HG02973 (cell line): ENCODE results near the gene HPGD.
A peak's percentile ranks its signal among the peaks of the same experiment; 100 is the strongest.
"Not testable (repeated sequence)": the region's sequence is repeated elsewhere in the genome, so short reads cannot be mapped to it uniquely, and the experiment has no call there.

Source experiments
- ATAC-seq: cut with Tn5 transposase; IDR thresholded peaks from one replicate; pipeline ENCODE4 v1.9.1; 2021; ENCODE audit warnings: moderate library complexity; ENCODE audit not compliant: unreplicated experiment

The HPGD gene

GRCh38 chr4:174528226-174528625 lies 5.9 kb upstream of the HPGD start:
- ATAC-seq, result no peak

- ATAC-seq, result no peak
These were observed 4.4 kb upstream of the HPGD start for GRCh38 chr4:174526731-174527130.

GRCh38 chr4:174524242-174524641 lies 2.0 kb upstream of the HPGD start:
- no peak for ATAC-seq

GRCh38 chr4:174523025-174523693 lies 871 bp upstream of the HPGD start:
- no peak for ATAC-seq

GRCh38 chr4:174521800-174522182 lies 497 bp downstream of the HPGD start:
- ATAC-seq, result peak; percentile 27

- no peak for ATAC-seq
These were observed 1.6 kb downstream of the HPGD start for GRCh38 chr4:174520660-174521059.

GRCh38 chr4:174517502-174518445 lies 4.5 kb downstream of the HPGD start:
- ATAC-seq, result no peak

GRCh38 chr4:174516794-174517193 lies 5.5 kb downstream of the HPGD start:
- no peak for ATAC-seq

GRCh38 chr4:174516345-174516744 lies 5.9 kb downstream of the HPGD start:
- ATAC-seq, result no peak

- no peak for ATAC-seq
These were observed 9.5 kb downstream of the HPGD start for GRCh38 chr4:174512745-174513144.

- ATAC-seq, result no peak
These were observed 16.4 kb downstream of the HPGD start for GRCh38 chr4:174505892-174506291.

GRCh38 chr4:174505007-174505406 lies 17.3 kb downstream of the HPGD start:
- no peak for ATAC-seq

- ATAC-seq, result no peak
These were observed 19.1 kb downstream of the HPGD start for GRCh38 chr4:174503079-174503715.

- no peak for ATAC-seq
These were observed 25.5 kb downstream of the HPGD start for GRCh38 chr4:174496631-174497432.

- no peak for ATAC-seq
These were observed 26.7 kb downstream of the HPGD start for GRCh38 chr4:174495626-174496025.

GRCh38 chr4:174494726-174495125 lies 27.6 kb downstream of the HPGD start:
- no peak for ATAC-seq

- ATAC-seq, result no peak
These were observed 28.1 kb downstream of the HPGD start for GRCh38 chr4:174494146-174494545.

GRCh38 chr4:174490451-174490961 lies 31.8 kb downstream of the HPGD start:
- ATAC-seq, result no peak

GRCh38 chr4:174488368-174488767 lies 33.9 kb downstream of the HPGD start:
- ATAC-seq, result not testable (repeated sequence)

- ATAC-seq, result no peak
These were observed 37.3 kb downstream of the HPGD start for GRCh38 chr4:174485025-174485424.

GRCh38 chr4:174483792-174484191 lies 38.5 kb downstream of the HPGD start:
- no peak for ATAC-seq
